ENCODE results near the gene SNX24.

SNX24 gene

DNA sequence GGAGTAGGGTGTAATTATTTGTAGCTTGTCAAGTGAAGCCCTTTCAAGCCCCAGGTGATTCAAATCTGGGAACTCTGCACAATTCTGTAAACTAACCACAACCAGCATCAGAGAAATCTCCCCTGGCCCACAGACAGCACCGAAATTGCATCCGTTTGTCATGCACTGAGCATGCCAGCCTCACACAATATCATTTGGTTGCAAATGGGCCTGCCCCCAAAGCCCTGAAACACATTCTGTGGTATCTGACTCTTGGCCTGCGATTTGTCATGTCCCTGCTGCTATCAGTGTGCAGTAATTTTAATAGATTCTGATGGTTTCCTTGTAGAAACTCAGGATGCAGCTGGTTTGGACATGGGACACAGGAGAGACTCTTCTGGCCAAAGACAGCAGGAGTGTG lies 35.3 kb downstream of the SNX24 start:
- H3K36me3 ChIP-seq (ENCODE audit: control insufficient read depth, insufficient read depth, low read length), result no peaks in the 10 kb centered on the region
- peak; percentile 19 for DNase-seq (ENCODE audit: extremely low read depth, insufficient read length)
- TF ChIP-seq, protein P1, sequence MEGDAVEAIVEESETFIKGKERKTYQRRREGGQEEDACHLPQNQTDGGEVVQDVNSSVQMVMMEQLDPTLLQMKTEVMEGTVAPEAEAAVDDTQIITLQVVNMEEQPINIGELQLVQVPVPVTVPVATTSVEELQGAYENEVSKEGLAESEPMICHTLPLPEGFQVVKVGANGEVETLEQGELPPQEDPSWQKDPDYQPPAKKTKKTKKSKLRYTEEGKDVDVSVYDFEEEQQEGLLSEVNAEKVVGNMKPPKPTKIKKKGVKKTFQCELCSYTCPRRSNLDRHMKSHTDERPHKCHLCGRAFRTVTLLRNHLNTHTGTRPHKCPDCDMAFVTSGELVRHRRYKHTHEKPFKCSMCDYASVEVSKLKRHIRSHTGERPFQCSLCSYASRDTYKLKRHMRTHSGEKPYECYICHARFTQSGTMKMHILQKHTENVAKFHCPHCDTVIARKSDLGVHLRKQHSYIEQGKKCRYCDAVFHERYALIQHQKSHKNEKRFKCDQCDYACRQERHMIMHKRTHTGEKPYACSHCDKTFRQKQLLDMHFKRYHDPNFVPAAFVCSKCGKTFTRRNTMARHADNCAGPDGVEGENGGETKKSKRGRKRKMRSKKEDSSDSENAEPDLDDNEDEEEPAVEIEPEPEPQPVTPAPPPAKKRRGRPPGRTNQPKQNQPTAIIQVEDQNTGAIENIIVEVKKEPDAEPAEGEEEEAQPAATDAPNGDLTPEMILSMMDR (IDR thresholded peaks at IDR 0.05; ENCODE audit: insufficient read depth, low read length, poor library complexity, severe bottlenecking), result no peak
- H3K27me3 ChIP-seq (replicated peaks; ENCODE audit: control insufficient read depth, insufficient read depth, low read length), result no peaks in the 10 kb centered on the region
- no peak overlapping the region for H3K4me3 ChIP-seq (replicated peaks; ENCODE audit: low read depth, low read length)

DNA sequence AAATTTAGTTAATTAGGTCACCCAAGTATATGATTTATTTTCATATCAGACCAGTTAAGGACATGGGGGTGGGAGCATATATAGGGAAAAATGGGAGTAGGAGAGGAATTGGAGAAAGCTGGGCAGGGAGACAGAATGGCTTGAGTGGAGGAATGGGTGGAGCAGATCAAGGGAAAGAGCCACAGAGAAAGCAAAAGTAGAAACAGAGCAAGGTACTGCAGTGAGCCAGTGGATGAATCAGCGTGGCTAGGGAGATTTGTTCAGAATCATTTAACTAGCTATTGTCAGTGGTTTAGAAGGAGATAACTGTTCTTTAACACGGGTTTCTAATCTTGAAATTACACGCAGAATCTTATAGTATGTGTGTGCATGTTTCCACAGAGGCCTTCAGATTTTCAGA lies 37.4 kb downstream of the SNX24 start:
- Histone ChIP-seq H3K36me3 (ENCODE audit: control insufficient read depth, insufficient read depth, low read length) (no peaks in the 10 kb centered on the region), H3K4me3 (replicated peaks; ENCODE audit: low read depth, low read length) (no peak overlapping the region), H3K27me3 (replicated peaks; ENCODE audit: control insufficient read depth, insufficient read depth, low read length) (no peaks in the 10 kb centered on the region)
- no peak for DNase-seq (ENCODE audit: extremely low read depth, insufficient read length)
- TF ChIP-seq, protein P1 (IDR thresholded peaks at IDR 0.05; ENCODE audit: insufficient read depth, low read length, poor library complexity, severe bottlenecking), result no peak

DNA sequence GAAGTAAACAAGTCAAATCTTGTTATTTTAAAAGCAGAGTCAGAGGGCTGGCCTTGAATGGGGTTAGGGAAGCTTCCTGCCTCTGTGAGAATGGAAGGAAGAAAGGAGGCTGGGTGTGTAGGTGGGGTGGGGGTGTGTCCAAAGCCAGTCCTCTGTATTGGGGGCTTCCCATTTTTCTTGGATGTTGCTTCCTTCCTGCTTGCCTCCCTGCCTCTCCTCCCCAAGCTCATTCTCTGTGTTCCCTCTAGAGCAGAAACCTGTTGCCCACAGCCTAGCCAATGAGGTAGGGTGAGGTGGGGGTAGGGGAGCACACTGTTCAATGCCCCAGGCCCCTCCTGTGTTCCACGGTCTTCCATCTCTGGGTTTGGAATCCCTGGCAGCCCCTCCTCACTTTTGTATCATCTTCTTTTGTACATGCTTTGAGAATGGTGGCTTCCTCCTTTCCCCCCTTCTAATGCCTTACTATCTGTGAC lies 39.7 kb downstream of the SNX24 start:
- H3K4me3 ChIP-seq (replicated peaks; ENCODE audit: low read depth, low read length), result no peak overlapping the region
- DNase-seq (ENCODE audit: extremely low read depth, insufficient read length), result no peak
- TF ChIP-seq, protein P1 (IDR thresholded peaks at IDR 0.05; ENCODE audit: insufficient read depth, low read length, poor library complexity, severe bottlenecking), result no peak
- H3K27me3 ChIP-seq (replicated peaks; ENCODE audit: control insufficient read depth, insufficient read depth, low read length), result no peaks in the 10 kb centered on the region
- H3K36me3 ChIP-seq (ENCODE audit: control insufficient read depth, insufficient read depth, low read length), result no peaks in the 10 kb centered on the region

DNA sequence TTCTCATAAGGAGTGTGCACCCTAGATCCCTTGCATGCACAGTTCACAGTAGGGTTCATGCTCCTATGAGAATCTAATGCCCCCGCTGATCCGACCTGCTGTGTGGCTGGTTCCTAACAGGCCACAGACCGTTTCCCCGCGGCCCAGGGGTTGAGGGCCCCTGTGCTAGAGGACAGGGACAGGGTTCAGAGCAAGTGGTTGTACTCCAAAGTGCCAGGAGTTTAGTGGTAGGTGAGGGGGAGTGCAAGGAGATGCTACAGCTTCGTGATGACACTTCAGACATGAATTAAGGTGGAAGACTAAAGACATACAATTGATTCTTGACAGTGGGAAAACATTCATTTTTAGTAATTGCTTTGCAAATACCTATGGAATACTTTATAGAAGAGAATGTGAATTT lies 40.5 kb downstream of the SNX24 start:
- Histone ChIP-seq H3K36me3 (ENCODE audit: control insufficient read depth, insufficient read depth, low read length) (no peaks in the 10 kb centered on the region), H3K27me3 (replicated peaks; ENCODE audit: control insufficient read depth, insufficient read depth, low read length) (no peaks in the 10 kb centered on the region), H3K4me3 (replicated peaks; ENCODE audit: low read depth, low read length) (no peak overlapping the region)
- no peak for DNase-seq (ENCODE audit: extremely low read depth, insufficient read length)
- TF ChIP-seq, protein P1 (IDR thresholded peaks at IDR 0.05; ENCODE audit: insufficient read depth, low read length, poor library complexity, severe bottlenecking), result no peak

DNA sequence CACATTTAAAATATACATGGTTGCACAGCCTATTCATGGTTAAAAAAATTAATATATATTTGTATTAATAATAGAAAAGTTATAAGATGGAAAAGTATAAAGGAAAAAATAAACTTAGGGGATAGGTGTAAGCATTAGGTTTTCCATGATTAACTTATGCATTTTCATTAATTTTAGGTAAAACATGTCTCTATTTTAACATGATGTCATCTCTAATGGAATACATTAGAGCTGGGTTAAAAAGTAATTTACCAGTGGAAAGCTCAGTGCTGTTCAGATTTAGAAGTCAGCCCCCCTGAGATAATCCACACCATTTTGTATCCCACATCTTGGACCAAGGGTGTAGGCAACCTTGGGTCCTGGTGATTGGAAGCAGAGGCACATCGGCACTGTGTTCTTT lies 49.7 kb downstream of the SNX24 start:
- no peaks in the 10 kb centered on the region for H3K36me3 ChIP-seq (ENCODE audit: control insufficient read depth, insufficient read depth, low read length)
- no peak overlapping the region for H3K4me3 ChIP-seq (replicated peaks; ENCODE audit: low read depth, low read length)
- TF ChIP-seq, protein P1 (IDR thresholded peaks at IDR 0.05; ENCODE audit: insufficient read depth, low read length, poor library complexity, severe bottlenecking), result no peak
- DNase-seq (ENCODE audit: extremely low read depth, insufficient read length), result no peak
- H3K27me3 ChIP-seq (replicated peaks; ENCODE audit: control insufficient read depth, insufficient read depth, low read length), result no peaks in the 10 kb centered on the region

Data from GM06990 (cell line).